GM18907 (cell line): ENCODE data around the gene LBP.
"Not testable (repeated sequence)": the region's sequence is repeated elsewhere in the genome, so short reads cannot be mapped to it uniquely, and the experiment has no call there.

ENCODE experiments used
- ATAC-seq: cut with Tn5 transposase; IDR thresholded peaks from one replicate; pipeline ENCODE4 v1.9.1; 2021; ENCODE audit warnings: mild to moderate bottlenecking, moderate library complexity; ENCODE audit not compliant: unreplicated experiment

Gene LBP

GRCh38 chr20:38392356-38392755 lies 46.1 kb downstream of the LBP start:
- no peak for ATAC-seq

- ATAC-seq: no peak
These were observed 47.0 kb downstream of the LBP start for GRCh38 chr20:38393259-38393658.

GRCh38 chr20:38395165-38395564 lies 48.9 kb downstream of the LBP start:
- no peak for ATAC-seq

GRCh38 chr20:38395751-38396395 lies 49.6 kb downstream of the LBP start:
- ATAC-seq: not testable (repeated sequence)

GRCh38 chr20:38402089-38402488 lies 55.8 kb downstream of the LBP start:
- no peak for ATAC-seq

GRCh38 chr20:38402816-38403215 lies 56.5 kb downstream of the LBP start:
- no peak for ATAC-seq

GRCh38 chr20:38404016-38404415 lies 57.7 kb downstream of the LBP start:
- ATAC-seq: no peak

GRCh38 chr20:38405132-38405531 lies 58.9 kb downstream of the LBP start:
- no peak for ATAC-seq

GRCh38 chr20:38406476-38406875 lies 60.2 kb downstream of the LBP start:
- no peak for ATAC-seq

GRCh38 chr20:38407321-38407720 lies 61.0 kb downstream of the LBP start:
- no peak for ATAC-seq

GRCh38 chr20:38407822-38408221 lies 61.5 kb downstream of the LBP start:
- not testable (repeated sequence) for ATAC-seq

- no peak for ATAC-seq
These were observed 66.7 kb downstream of the LBP start for GRCh38 chr20:38412877-38413577.

GRCh38 chr20:38414769-38415450 lies 68.6 kb downstream of the LBP start:
- no peak for ATAC-seq

- no peak for ATAC-seq
These were observed 72.4 kb downstream of the LBP start for GRCh38 chr20:38418509-38419204.

- no peak for ATAC-seq
These were observed 74.3 kb downstream of the LBP start for GRCh38 chr20:38420388-38421085.

- no peak for ATAC-seq
These were observed 75.6 kb downstream of the LBP start for GRCh38 chr20:38421915-38422314.

GRCh38 chr20:38423541-38423940 lies 77.3 kb downstream of the LBP start:
- ATAC-seq: no peak

GRCh38 chr20:38424401-38424800 lies 78.1 kb downstream of the LBP start:
- no peak for ATAC-seq

- ATAC-seq: no peak
These were observed 80.0 kb downstream of the LBP start for GRCh38 chr20:38426006-38426897.
